HG02884 (cell line): Measurements from ENCODE around the gene GLIPR1L2.
"Not testable (repeated sequence)": the region's sequence is repeated elsewhere in the genome, so short reads cannot be mapped to it uniquely, and the experiment has no call there.

ENCODE experiments used
- ATAC-seq: cut with Tn5 transposase; IDR thresholded peaks from one replicate; pipeline ENCODE4 v1.9.1; 2021; ENCODE audit warnings: mild to moderate bottlenecking, moderate library complexity; ENCODE audit not compliant: unreplicated experiment

GLIPR1L2 gene

GRCh38 chr12:75428767-75429166, 37.9 kb downstream of the GLIPR1L2 start:
- no peak for ATAC-seq

- ATAC-seq: no peak
These were observed 42.0 kb downstream of the GLIPR1L2 start for GRCh38 chr12:75432924-75433323.

- ATAC-seq: no peak
These were observed 46.7 kb downstream of the GLIPR1L2 start for GRCh38 chr12:75437564-75437963.

GRCh38 chr12:75438059-75438754, 47.3 kb downstream of the GLIPR1L2 start:
- ATAC-seq: no peak

- ATAC-seq: no peak
These were observed 48.2 kb downstream of the GLIPR1L2 start for GRCh38 chr12:75439048-75439447.

- ATAC-seq: no peak
These were observed 49.0 kb downstream of the GLIPR1L2 start for GRCh38 chr12:75439930-75440329.

- not testable (repeated sequence) for ATAC-seq
These were observed 51.0 kb downstream of the GLIPR1L2 start for GRCh38 chr12:75441687-75442449.

GRCh38 chr12:75442454-75442853, 51.6 kb downstream of the GLIPR1L2 start:
- not testable (repeated sequence) for ATAC-seq

GRCh38 chr12:75443709-75444108, 52.8 kb downstream of the GLIPR1L2 start:
- no peak for ATAC-seq

- no peak for ATAC-seq
These were observed 53.7 kb downstream of the GLIPR1L2 start for GRCh38 chr12:75444429-75445136.

- ATAC-seq: not testable (repeated sequence)
These were observed 54.2 kb downstream of the GLIPR1L2 start for GRCh38 chr12:75445137-75445507.

- ATAC-seq: no peak
These were observed 56.0 kb downstream of the GLIPR1L2 start for GRCh38 chr12:75446857-75447256.

- ATAC-seq: no peak
These were observed 57.0 kb downstream of the GLIPR1L2 start for GRCh38 chr12:75447691-75448393.

GRCh38 chr12:75452675-75453330, 61.9 kb downstream of the GLIPR1L2 start:
- ATAC-seq: no peak

- no peak for ATAC-seq
These were observed 65.0 kb downstream of the GLIPR1L2 start for GRCh38 chr12:75455839-75456238.

GRCh38 chr12:75457191-75457590, 66.3 kb downstream of the GLIPR1L2 start:
- ATAC-seq: no peak

GRCh38 chr12:75457866-75458265, 67.0 kb downstream of the GLIPR1L2 start:
- ATAC-seq: not testable (repeated sequence)

GRCh38 chr12:75459755-75460154, 68.9 kb downstream of the GLIPR1L2 start:
- no peak for ATAC-seq

GRCh38 chr12:75460204-75460603, 69.3 kb downstream of the GLIPR1L2 start:
- ATAC-seq: no peak
